WTC11 (cell line): ENCODE results near the gene DYNLRB1.

ENCODE experiments used
- AFF4 ChIP-seq: sonication (generic); formaldehyde crosslinking; IDR thresholded peaks from 2 replicates; pipeline ENCODE4 v1.8.1; 2023; ENCODE audit warnings: mild to moderate bottlenecking, missing genetic modification reagents, borderline replicate concordance
- ATF3 ChIP-seq: sonication (generic); formaldehyde crosslinking; conservative IDR thresholded peaks from 2 replicates; pipeline ENCODE4 v1.8.1; 2022; ENCODE audit warnings: mild to moderate bottlenecking, missing genetic modification reagents
- ESRRA ChIP-seq: sonication (generic); formaldehyde crosslinking; IDR thresholded peaks from 2 replicates; pipeline ENCODE4 v1.8.1; 2022; ENCODE audit warnings: mild to moderate bottlenecking, missing genetic modification reagents, borderline replicate concordance
- FOXJ3 ChIP-seq: sonication (generic); formaldehyde crosslinking; IDR thresholded peaks from 2 replicates; pipeline ENCODE4 v1.9.0; 2021; ENCODE audit warnings: missing genetic modification reagents, mild to moderate bottlenecking, borderline replicate concordance
- FOXP1 ChIP-seq: sonication (generic); formaldehyde crosslinking; IDR thresholded peaks from 2 replicates; pipeline ENCODE4 v1.8.0; 2022; ENCODE audit warnings: missing genetic modification reagents, mild to moderate bottlenecking, moderate library complexity, borderline replicate concordance
- JUN ChIP-seq: sonication (generic); formaldehyde crosslinking; IDR thresholded peaks from 2 replicates; pipeline ENCODE4 v1.8.0; 2023; ENCODE audit warnings: mild to moderate bottlenecking, missing genetic modification reagents
- KAT7 ChIP-seq: sonication (generic); formaldehyde crosslinking; IDR thresholded peaks from 2 replicates; pipeline ENCODE4 v1.8.1; 2023; ENCODE audit warnings: missing genetic modification reagents, mild to moderate bottlenecking, borderline replicate concordance
- MYBL2 ChIP-seq: sonication (generic); formaldehyde crosslinking; IDR thresholded peaks from 2 replicates; pipeline ENCODE4 v1.8.1; 2023; ENCODE audit warnings: mild to moderate bottlenecking, moderate library complexity, missing genetic modification reagents
- NR1H2 ChIP-seq: sonication (generic); formaldehyde crosslinking; IDR thresholded peaks from 2 replicates; pipeline ENCODE4 v1.9.0; 2021; ENCODE audit warnings: mild to moderate bottlenecking, moderate library complexity, missing genetic modification reagents
- SP1 ChIP-seq: sonication (generic); formaldehyde crosslinking; conservative IDR thresholded peaks from 2 replicates; pipeline ENCODE4 v1.8.1; 2022; ENCODE audit warnings: missing genetic modification reagents
- TCF7 ChIP-seq: sonication (generic); formaldehyde crosslinking; IDR thresholded peaks from 2 replicates; pipeline ENCODE4 v1.8.0; 2022; ENCODE audit warnings: mild to moderate bottlenecking, low read depth, missing genetic modification reagents, moderate library complexity
- ZNF423 ChIP-seq: fragments of 250-450 bp; sonication (Bioruptor Pico); IDR thresholded peaks from 2 replicates; pipeline ENCODE4 v2.1.2; 2022; ENCODE audit warnings: mild to moderate bottlenecking, moderate library complexity
- TF ChIP-seq, protein P1 (sequence below): fragments of 200-600 bp; IDR thresholded peaks from 2 replicates; pipeline ENCODE4 v1.8.0; 2022; ENCODE audit warnings: antibody characterized with exemption
- TF ChIP-seq, protein P2 (sequence below): sonication (generic); formaldehyde crosslinking; IDR thresholded peaks from 2 replicates; pipeline ENCODE4 v1.8.0; 2022; ENCODE audit warnings: mild to moderate bottlenecking, missing genetic modification reagents

- TF ChIP-seq, protein P1, sequence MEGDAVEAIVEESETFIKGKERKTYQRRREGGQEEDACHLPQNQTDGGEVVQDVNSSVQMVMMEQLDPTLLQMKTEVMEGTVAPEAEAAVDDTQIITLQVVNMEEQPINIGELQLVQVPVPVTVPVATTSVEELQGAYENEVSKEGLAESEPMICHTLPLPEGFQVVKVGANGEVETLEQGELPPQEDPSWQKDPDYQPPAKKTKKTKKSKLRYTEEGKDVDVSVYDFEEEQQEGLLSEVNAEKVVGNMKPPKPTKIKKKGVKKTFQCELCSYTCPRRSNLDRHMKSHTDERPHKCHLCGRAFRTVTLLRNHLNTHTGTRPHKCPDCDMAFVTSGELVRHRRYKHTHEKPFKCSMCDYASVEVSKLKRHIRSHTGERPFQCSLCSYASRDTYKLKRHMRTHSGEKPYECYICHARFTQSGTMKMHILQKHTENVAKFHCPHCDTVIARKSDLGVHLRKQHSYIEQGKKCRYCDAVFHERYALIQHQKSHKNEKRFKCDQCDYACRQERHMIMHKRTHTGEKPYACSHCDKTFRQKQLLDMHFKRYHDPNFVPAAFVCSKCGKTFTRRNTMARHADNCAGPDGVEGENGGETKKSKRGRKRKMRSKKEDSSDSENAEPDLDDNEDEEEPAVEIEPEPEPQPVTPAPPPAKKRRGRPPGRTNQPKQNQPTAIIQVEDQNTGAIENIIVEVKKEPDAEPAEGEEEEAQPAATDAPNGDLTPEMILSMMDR, result no peak
- TF ChIP-seq NR1H2 (CRISPR knock-in tag), result no peak
- TF ChIP-seq TCF7, result no peak
- TF ChIP-seq JUN (CRISPR knock-in tag), result no peak
- TF ChIP-seq KAT7 (CRISPR knock-in tag), result no peak
- TF ChIP-seq AFF4 (CRISPR knock-in tag), result no peak
- TF ChIP-seq FOXP1, result no peak
- TF ChIP-seq, protein P2, sequence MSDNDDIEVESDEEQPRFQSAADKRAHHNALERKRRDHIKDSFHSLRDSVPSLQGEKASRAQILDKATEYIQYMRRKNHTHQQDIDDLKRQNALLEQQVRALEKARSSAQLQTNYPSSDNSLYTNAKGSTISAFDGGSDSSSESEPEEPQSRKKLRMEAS (CRISPR knock-in tag), result no peak
- TF ChIP-seq FOXJ3 (CRISPR knock-in tag), result no peak
- TF ChIP-seq ZNF423 (CRISPR knock-in tag), result no peak
- TF ChIP-seq SP1, result no peak
- TF ChIP-seq ATF3, result no peak
- TF ChIP-seq ESRRA, result no peak
- no peak for TF ChIP-seq MYBL2 (CRISPR knock-in tag)
These were observed 66.7 kb downstream of the DYNLRB1 start for GRCh38 chr20:34582911-34583310.
